HG02840 (cell line): ENCODE measurements around the gene SMC6.

Experiments
- ATAC-seq: cut with Tn5 transposase; IDR thresholded peaks from one replicate; pipeline ENCODE4 v1.9.1; 2021; ENCODE audit warnings: mild to moderate bottlenecking, moderate library complexity, moderate number of reproducible peaks; ENCODE audit not compliant: unreplicated experiment, low FRiP score

Gene SMC6

GRCh38 chr2:17657759-17658158 lies 95.9 kb downstream of the SMC6 start:
- ATAC-seq, result no peak

GRCh38 chr2:17652681-17653394 lies 100.8 kb downstream of the SMC6 start:
- ATAC-seq, result no peak

- ATAC-seq, result no peak
These were observed 104.6 kb downstream of the SMC6 start for GRCh38 chr2:17649026-17649425.

GRCh38 chr2:17648581-17648980 lies 105.0 kb downstream of the SMC6 start:
- no peak for ATAC-seq

GRCh38 chr2:17646838-17647701 lies 106.5 kb downstream of the SMC6 start:
- no peak for ATAC-seq

- ATAC-seq, result peak; percentile 83
These were observed 107.5 kb downstream of the SMC6 start for GRCh38 chr2:17646081-17646554.

GRCh38 chr2:17644997-17645720 lies 108.5 kb downstream of the SMC6 start:
- no peak for ATAC-seq

- no peak for ATAC-seq
These were observed 110.5 kb downstream of the SMC6 start for GRCh38 chr2:17643031-17643615.

GRCh38 chr2:17640406-17640805 lies 113.2 kb downstream of the SMC6 start:
- no peak for ATAC-seq

- no peak for ATAC-seq
These were observed 115.3 kb downstream of the SMC6 start for GRCh38 chr2:17638196-17638743.

GRCh38 chr2:17637131-17637906 lies 116.3 kb downstream of the SMC6 start:
- no peak for ATAC-seq

- ATAC-seq, result no peak
These were observed 117.4 kb downstream of the SMC6 start for GRCh38 chr2:17636257-17636656.

GRCh38 chr2:17634997-17635396 lies 118.6 kb downstream of the SMC6 start:
- no peak for ATAC-seq

- ATAC-seq, result no peak
These were observed 123.5 kb downstream of the SMC6 start for GRCh38 chr2:17630089-17630488.

GRCh38 chr2:17628349-17629261 lies 125.0 kb downstream of the SMC6 start:
- ATAC-seq, result no peak

GRCh38 chr2:17627434-17627833 lies 126.2 kb downstream of the SMC6 start:
- no peak for ATAC-seq

GRCh38 chr2:17626986-17627385 lies 126.6 kb downstream of the SMC6 start:
- no peak for ATAC-seq

GRCh38 chr2:17625446-17625845 lies 128.2 kb downstream of the SMC6 start:
- ATAC-seq, result no peak

- no peak for ATAC-seq
These were observed 131.8 kb downstream of the SMC6 start for GRCh38 chr2:17621781-17622180.
